ENCODE data around the gene GMPR.

The GMPR gene

DNA sequence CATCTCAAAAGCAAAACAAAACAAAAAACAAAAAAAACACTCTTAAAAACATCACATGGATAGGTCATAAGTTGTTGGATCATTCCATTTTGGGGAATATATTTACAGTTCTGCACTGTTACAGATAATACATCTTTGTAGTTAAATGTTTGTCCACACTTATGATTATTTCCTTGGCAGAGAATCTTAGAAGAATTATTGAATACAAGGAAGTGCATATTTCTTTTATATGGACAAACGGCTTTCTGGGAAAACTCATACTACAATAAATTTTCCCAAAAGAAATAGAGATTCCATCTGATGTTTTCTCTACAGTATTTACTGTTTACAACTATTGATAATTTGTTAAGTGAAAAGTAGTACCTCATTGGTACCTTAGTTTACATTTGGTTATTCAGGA is 33.8 kb downstream of the GMPR start:
- DNase-seq (ENCODE audit: low spot score): no peak

DNA sequence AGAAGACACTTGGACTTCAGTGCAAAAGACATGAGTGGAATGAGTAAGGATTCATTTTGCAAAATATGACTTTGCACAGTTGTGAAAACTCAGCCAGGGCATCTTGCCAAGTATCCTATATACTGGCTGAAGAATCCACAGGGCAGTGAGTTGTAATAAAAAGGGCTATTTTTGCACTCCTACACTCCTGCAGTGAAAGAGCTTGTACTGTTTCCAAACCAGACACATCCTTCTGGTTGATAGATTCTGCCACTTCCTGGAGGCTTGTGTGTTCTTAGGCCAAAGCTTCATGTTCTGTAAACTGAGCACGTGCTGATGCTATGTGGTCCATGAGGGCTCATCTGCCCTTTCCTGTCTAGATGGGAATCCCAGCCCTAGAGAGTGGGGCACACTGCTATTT is 34.9 kb downstream of the GMPR start:
- DNase-seq (ENCODE audit: low spot score): no peak

DNA sequence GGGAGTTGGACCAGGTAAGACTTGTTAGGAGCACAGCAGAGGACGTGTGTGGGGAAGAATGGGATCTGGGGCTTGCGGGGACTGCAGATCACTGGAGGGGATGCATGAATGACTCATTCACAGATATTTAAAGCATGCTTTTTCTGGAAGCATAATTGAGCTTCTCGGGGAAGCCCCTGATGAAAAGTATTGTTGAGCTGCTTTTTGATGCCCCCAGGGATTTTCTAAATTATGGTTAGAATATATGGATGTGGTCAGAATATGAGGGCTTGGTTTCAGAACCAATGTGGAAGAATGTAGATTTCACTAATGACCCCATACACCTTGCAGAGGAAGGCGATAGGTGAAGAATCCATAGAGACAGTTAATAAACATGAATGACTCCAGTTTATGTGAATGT is 36.1 kb downstream of the GMPR start:
- DNase-seq (ENCODE audit: low spot score): no peak

- no peak for DNase-seq (ENCODE audit: low spot score)
These were observed 36.6 kb downstream of the GMPR start for GRCh38 chr6:16274885-16275589.

GRCh38 chr6:16277101-16277981 is 39.0 kb downstream of the GMPR start:
- no peak for DNase-seq (ENCODE audit: low spot score)

- DNase-seq (ENCODE audit: low spot score): no peak
These were observed 39.8 kb downstream of the GMPR start for GRCh38 chr6:16278048-16278724.

- DNase-seq (ENCODE audit: low spot score): no peak
These were observed 40.4 kb downstream of the GMPR start for GRCh38 chr6:16278750-16279149.

DNA sequence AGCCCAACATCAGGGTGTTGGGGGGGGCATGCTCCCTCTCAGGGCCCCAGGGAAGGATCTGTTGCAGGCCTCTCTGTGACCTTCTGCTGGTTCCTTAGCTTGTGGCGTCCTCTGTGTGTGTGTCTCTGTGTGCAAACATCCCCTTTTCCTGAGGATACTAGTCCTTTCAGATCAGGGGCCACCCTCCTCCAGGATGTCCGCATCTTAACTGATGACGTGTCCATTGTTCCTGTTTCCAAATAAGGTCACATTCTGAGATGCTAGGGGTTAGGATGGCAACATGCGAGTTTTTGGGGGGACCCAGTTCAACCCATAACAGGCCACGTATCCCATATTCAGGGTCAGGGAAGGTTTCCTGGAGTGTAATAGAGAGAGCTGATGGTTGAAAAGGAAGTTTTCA is 40.9 kb downstream of the GMPR start:
- no peak for DNase-seq (ENCODE audit: low spot score)

DNA sequence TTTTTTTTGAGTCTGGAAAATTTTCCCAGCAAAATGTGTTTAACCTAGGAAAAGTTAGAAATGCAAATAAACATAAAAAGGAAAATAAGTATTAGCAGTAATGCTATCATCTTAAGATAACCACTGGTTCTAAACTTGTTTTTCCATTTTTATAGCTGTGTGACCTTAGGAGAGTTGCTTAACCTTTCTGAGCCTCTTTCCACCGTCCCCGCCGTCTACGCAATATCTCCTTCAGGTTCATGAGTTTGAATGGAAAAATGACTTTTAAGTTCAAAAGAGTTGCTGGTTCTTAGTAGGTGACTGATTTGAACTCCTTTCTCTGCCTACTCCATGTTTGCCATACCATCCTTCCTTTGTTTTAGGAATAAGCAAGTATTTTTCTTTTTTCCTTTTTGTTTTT is 44.0 kb downstream of the GMPR start:
- no peak for DNase-seq (ENCODE audit: low spot score)

- no peak for DNase-seq (ENCODE audit: low spot score)
These were observed 46.1 kb downstream of the GMPR start for GRCh38 chr6:16284472-16284871.

DNA sequence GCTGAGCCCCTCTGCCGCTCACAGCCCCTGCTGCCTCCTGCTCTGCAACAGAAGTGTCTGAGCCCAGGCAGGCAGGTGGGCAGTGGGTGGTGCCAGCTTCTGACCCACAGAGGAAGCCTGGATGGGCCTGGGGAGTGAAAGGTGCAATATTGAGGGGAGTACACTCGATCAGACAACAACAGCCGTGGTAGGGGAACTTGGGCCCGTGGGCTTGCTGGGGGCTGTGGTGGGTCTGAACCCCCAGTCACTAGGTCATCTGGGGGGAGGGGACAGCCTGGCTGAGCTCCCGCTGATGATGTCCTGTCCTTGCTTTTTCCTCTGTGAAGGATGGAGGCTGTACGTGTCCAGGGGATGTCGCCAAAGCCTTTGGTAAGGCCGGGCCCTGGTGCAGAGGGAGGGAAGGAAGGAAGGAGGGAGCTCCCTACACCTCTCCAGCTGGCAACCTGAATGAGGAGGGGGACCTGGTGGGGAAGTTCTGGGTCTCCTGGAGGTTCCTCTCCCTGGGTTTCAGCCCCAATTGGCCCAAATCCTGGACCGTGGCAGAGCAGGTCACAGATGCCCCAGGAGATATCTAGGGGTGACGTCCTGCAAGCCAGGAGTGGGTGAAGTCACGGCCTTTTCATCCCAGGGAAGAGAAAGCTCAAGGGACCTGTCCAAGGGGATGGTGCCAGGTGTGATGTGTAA is 47.2 kb downstream of the GMPR start:
- no peak for DNase-seq (ENCODE audit: low spot score)

DNA sequence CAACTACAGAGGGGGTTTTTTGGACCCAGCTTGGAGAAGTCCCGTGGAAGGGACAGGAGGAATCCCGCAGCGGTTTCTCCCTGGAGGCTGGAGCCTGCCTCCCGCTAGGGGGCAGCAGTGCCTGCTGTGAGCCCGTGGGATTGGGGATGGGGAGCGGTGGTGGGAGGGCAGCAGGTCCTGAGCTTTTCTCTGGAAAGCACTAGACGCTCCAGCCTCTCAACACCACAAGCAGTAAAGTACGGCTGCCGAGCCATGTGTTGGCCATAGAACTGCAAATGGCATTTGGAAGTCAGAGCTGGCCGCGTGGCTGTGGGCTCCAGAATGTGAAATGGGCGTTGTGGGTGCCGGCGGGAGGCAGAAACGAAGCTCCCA is 47.8 kb downstream of the GMPR start:
- DNase-seq (ENCODE audit: low spot score): peak; percentile 67

DNA sequence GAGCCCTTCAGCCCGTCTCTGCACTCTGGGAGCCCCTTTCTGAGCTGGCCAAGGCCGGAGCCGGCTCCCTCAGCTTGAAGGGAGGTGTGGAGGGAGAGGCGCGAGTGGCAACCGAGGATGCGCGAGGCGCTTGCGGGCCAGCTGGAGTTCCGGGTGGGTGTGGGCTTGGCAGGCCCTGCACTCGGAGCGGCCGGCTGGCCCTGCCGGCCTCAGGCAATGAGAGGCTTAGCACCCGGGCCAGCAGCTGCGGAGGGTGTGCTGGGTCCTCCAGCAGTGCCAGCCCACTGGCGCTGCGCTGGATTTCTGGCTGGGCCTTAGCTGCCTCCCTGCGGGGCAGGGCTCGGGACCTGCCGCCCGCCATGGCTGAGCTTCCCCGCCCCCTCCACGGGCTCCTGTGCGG is 49.8 kb downstream of the GMPR start:
- no peak for DNase-seq (ENCODE audit: low spot score)

DNA sequence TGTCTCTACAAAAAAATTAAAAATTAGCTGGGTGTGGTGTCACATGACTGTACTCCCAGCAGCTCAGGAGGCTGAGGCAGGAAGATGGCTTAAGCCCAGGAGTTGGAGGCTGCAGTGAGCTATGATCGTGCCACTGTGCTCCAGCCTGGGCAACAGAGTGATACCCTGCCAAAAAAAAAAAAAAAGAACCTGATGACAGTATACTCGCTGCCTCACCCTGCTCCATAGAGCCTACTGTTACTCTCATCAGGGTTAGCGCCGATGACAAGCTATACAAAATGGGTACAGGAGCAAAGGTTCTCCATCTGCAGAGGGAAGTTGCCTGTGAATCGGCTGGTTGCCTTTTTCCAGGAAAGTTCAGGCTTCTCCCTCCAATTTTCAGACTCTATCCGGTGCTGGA is 53.4 kb downstream of the GMPR start:
- no peak for DNase-seq (ENCODE audit: low spot score)

- no peak for DNase-seq (ENCODE audit: low spot score)
These were observed 54.0 kb downstream of the GMPR start for GRCh38 chr6:16292432-16292831.

DNA sequence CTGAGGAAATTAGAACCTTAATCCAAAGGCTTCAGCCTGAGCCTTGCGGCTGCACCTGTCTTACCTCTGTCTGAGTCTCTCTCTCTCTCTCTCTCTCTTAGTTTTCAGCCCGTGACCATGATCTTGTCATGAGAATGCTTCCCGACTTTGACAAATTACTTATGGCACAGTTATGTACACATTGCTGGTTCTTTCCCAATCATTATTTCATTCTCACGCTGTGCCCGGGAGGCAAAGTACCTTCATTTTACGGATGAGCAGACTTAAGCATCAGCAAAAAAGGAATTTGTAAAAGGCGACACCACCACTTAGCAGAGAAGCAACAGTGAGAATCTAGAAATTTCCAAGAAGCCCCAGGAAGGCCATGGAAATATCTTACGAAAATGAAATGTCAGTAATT is 54.6 kb downstream of the GMPR start:
- no peak for DNase-seq (ENCODE audit: low spot score)

DNA sequence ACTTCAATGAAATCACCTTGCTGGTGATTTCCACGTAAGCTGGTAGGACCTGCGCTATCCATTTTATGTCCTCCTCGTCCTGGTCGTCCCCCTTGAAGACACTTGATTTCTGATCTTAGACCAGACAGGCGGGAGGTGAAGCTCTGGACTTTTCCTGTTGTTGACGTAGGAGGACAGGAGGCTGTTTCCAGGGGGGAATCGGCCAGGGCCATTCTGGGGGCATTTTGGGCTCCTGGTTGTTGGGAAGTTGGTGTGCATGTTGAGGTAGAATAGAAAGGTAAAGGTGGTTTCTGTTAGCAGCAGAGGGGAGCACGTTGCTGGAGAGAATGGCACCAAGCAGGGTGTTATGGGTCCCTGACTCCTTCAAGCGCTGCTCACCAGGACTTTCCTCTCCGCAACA is 56.0 kb downstream of the GMPR start:
- no peak for DNase-seq (ENCODE audit: low spot score)

DNA sequence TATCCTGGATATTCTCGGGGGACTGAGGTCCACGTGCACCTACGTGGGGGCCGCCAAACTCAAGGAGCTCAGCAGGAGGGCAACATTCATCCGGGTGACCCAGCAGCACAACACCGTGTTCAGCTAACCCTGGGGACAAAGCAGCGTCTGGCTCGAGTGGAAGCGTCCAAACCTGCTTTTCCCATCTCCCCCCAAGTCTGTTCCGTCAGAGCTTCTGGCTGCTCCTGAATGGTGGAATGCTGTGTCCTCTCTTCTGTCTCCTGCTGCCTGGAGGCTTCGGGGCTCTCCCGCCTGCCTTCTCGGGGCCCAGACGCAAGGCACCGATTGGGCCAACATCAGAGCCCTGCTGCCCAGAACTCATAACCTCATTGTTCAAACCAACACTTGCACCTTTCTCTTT is 56.7 kb downstream of the GMPR start:
- no peak for DNase-seq (ENCODE audit: low spot score)

- DNase-seq (ENCODE audit: low spot score): no peak
These were observed 57.1 kb downstream of the GMPR start for GRCh38 chr6:16295471-16295870.

DNA sequence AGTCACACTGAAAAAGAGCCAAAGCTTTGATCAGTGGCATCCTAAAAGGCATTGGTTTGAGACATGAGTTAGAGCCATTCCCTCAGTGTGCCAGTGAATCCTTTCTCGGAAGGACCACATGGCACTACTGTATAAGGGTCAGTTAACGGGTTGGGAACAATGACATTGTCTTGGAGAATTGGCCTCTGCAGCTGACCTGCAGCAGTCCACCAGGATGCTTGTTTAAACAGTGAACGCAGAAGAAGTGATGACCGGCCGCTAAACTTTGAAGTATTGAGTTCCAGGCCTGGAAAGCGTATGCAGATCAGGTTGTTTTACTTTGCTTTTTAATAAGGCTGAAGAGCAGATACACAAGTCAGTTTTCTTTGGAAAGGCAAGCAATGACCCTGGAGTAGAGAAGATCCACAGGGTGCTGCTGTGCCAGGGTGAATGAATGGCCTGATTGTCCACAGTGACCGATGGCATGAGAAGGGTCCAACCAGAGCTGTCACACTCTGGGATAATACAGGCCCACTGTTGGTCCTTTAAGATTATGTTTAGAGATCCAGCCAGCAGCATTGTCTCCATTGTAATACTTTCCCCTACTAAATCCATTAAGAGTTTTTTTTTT is 57.8 kb downstream of the GMPR start:
- DNase-seq (ENCODE audit: low spot score): peak; percentile 84

GRCh38 chr6:16299861-16300260 is 61.5 kb downstream of the GMPR start:
- DNase-seq (ENCODE audit: low spot score): no peak

- no peak for DNase-seq (ENCODE audit: low spot score)
These were observed 63.1 kb downstream of the GMPR start for GRCh38 chr6:16301511-16301910.

Data from putamen (tissue), 1 donor.